Fibroblast of lung (primary cell): ENCODE results near the gene FRMD6. TPM values are rescaled to one million over a fixed set of nuclear protein-coding genes. Genes with fewer than 3 reads are reported as not detected.

Experiments
- DNase-seq, 2 donors: peaks; one replicate each; pipeline versions ENCODE4 v3.0.0 to v3.0.0-alpha.2; 2010; ENCODE audit warnings: low read depth in 2 of 2
- H2AFZ ChIP-seq: 2 replicates; pipeline ENCODE4 v1.5.1; 2012; ENCODE audit warnings: low read length, control low read depth, inconsistent platforms
- H3K27ac ChIP-seq: 2 replicates; pipeline ENCODE4 v1.5.1; 2011; ENCODE audit warnings: low read length, control low read depth; ENCODE audit not compliant: insufficient read depth
- H3K27me3 ChIP-seq: 2 replicates; pipeline ENCODE4 v1.5.1; 2011; ENCODE audit warnings: mild to moderate bottlenecking, low read length; ENCODE audit not compliant: control insufficient read depth, insufficient read depth
- H3K36me3 ChIP-seq: 2 replicates; pipeline ENCODE4 v1.5.1; 2011; ENCODE audit warnings: low read length; ENCODE audit not compliant: control insufficient read depth, insufficient read depth
- H3K4me1 ChIP-seq: 2 replicates; pipeline ENCODE4 v1.5.1; 2011; ENCODE audit warnings: low read length; ENCODE audit not compliant: control insufficient read depth, insufficient read depth; ENCODE audit errors: extremely low read depth
- H3K4me2 ChIP-seq: 2 replicates; pipeline ENCODE4 v1.5.1; 2011; ENCODE audit warnings: low read length, control low read depth; ENCODE audit not compliant: insufficient read depth; ENCODE audit errors: extremely low read depth
- H3K4me3 ChIP-seq, 4 experiments: fragments of 200-600 bp in 1 of 4; sonication (generic) in 1 of 4; replicated peaks in 1 of 4; 2 replicates each; pipeline ENCODE4 v1.5.1; 2011 to 2016; ENCODE audit warnings: low read length in 4 of 4, low read depth in 3 of 4, mild to moderate bottlenecking in 3 of 4, control low read depth in 2 of 4, inconsistent platforms in 1 of 4, mixed read lengths in 1 of 4; ENCODE audit not compliant: insufficient read depth in 1 of 4; ENCODE audit errors: control extremely low read depth in 1 of 4
- H3K79me2 ChIP-seq: 2 replicates; pipeline ENCODE4 v1.5.1; 2012; ENCODE audit warnings: mild to moderate bottlenecking, low read length, inconsistent platforms; ENCODE audit not compliant: control insufficient read depth, insufficient read depth
- H3K9ac ChIP-seq: 2 replicates; pipeline ENCODE4 v1.5.1; 2011; ENCODE audit warnings: mild to moderate bottlenecking, low read length, control low read depth; ENCODE audit not compliant: insufficient read depth
- H3K9me3 ChIP-seq: 2 replicates; pipeline ENCODE4 v1.5.1; 2012; ENCODE audit warnings: low read depth, low read length; ENCODE audit not compliant: control insufficient read depth, insufficient read depth
- H4K20me1 ChIP-seq: 2 replicates; pipeline ENCODE4 v1.5.1; 2011; ENCODE audit warnings: low read length; ENCODE audit not compliant: control insufficient read depth, insufficient read depth; ENCODE audit errors: extremely low read depth
- EZH2 ChIP-seq: IDR thresholded peaks from 2 replicates; pipeline ENCODE4 v1.5.1; 2012; ENCODE audit warnings: low read length, control low read depth, mild to moderate bottlenecking; ENCODE audit errors: missing control alignments
- polyA plus RNA-seq, 2 donors: library from polyadenylated mRNA; depleted of rRNA in 1 of 2; stranded (reverse) in 1 of 2; unstranded in 1 of 2; fragments of >200 nt; gene quantifications; 2 replicates each; pipeline ENCODE4 v1.2.1, GENCODE V29; 2011 to 2012; ENCODE audit warnings: missing spikeins in 1 of 2
- total RNA-seq: library from RNA; depleted of rRNA; stranded (reverse); fragments of >200 nt; gene quantifications from 2 replicates; pipeline ENCODE4 v1.2.1, GENCODE V29; 2014
- TF ChIP-seq, protein P1 (sequence below), 2 donors: IDR thresholded peaks in 1 of 2; conservative IDR thresholded peaks in 1 of 2; 1 replicate in 1 of 2; 2 replicates in 1 of 2; pipeline ENCODE4 v1.5.1; 2011 to 2012; ENCODE audit warnings: low read length in 2 of 2, control low read depth in 1 of 2, inconsistent platforms in 1 of 2, low read depth in 1 of 2, mild to moderate bottlenecking in 1 of 2

Gene FRMD6
- total and polyA plus RNA-seq, 2 donors (not counting 1 experiment from before 2014, with no cell fraction given) = 200 to 222 TPM

DNA sequence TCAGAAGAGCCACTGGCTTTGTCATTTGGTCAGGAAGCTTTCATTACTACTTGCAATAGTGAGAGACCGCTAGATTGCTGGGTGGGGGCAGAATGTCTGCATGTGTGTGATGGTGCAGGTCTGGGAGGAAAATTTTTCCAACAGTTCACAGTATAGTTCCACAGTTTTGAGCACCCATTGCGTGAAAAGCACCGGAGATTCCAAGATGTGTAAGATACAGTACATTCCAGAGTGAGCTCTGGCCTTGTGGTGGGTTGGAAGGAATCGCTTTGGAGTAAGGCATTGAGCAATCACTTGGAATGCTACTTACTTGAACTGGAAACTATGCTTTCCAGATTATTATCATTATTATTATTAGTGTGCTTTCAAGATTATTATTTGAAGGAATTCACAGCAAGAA is 47.6 kb upstream of the FRMD6 start:
- TF ChIP-seq, protein P1, sequence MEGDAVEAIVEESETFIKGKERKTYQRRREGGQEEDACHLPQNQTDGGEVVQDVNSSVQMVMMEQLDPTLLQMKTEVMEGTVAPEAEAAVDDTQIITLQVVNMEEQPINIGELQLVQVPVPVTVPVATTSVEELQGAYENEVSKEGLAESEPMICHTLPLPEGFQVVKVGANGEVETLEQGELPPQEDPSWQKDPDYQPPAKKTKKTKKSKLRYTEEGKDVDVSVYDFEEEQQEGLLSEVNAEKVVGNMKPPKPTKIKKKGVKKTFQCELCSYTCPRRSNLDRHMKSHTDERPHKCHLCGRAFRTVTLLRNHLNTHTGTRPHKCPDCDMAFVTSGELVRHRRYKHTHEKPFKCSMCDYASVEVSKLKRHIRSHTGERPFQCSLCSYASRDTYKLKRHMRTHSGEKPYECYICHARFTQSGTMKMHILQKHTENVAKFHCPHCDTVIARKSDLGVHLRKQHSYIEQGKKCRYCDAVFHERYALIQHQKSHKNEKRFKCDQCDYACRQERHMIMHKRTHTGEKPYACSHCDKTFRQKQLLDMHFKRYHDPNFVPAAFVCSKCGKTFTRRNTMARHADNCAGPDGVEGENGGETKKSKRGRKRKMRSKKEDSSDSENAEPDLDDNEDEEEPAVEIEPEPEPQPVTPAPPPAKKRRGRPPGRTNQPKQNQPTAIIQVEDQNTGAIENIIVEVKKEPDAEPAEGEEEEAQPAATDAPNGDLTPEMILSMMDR (conservative IDR thresholded peaks at IDR 0.05 in 1 of 2, IDR thresholded peaks at IDR 0.05 in 1 of 2; ENCODE audit: low read depth in 1 of 2, low read length in 2 of 2) = no peak
- TF ChIP-seq EZH2 = no peak
- H3K27ac ChIP-seq = peak overlapping the region; percentile 48
- H3K27me3 ChIP-seq = no peaks in the 10 kb centered on the region
- no peak overlapping the region for H3K4me3 ChIP-seq
- no peak overlapping the region for H3K9ac ChIP-seq
- peak; percentile 76 to 96 for DNase-seq
- peaks cover 21% of the 10 kb centered on the region for H3K4me1 ChIP-seq
- no peak overlapping the region for H2AFZ ChIP-seq
- no peaks in the 10 kb centered on the region for H3K79me2 ChIP-seq
- no peaks in the 10 kb centered on the region for H4K20me1 ChIP-seq
- no peaks in the 10 kb centered on the region for H3K36me3 ChIP-seq
- H3K4me2 ChIP-seq = peak overlapping the region; percentile 26
- no peaks in the 10 kb centered on the region for H3K9me3 ChIP-seq

DNA sequence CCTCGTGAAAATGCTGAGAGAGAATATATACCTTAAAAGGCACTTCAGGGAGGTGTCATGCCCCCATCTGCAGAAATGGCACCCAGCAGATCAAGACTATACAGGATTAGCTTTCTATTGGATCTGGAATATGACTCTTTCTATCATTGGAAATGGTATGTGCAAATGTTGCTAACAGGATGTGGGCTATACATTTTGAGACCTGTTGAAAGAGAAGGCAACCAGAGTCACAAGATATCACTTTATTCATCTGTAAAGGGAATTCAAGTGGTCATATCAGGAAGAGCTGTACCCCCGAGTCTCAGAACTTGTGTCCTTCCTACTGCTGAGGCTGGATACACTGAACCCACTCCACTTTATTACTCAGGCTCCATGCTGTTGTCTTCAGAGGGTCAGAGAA is 46.1 kb upstream of the FRMD6 start:
- Histone ChIP-seq H3K36me3 (no peaks in the 10 kb centered on the region), H3K4me1 (peaks cover 24% of the 10 kb centered on the region), H3K9ac (no peak overlapping the region), H2AFZ (no peak overlapping the region), H3K4me2 (no peak overlapping the region), H3K27ac (no peak overlapping the region), H4K20me1 (no peaks in the 10 kb centered on the region), H3K79me2 (no peaks in the 10 kb centered on the region), H3K27me3 (no peaks in the 10 kb centered on the region), H3K4me3 (no peak overlapping the region), H3K9me3 (no peaks in the 10 kb centered on the region)
- TF ChIP-seq, protein P1 (conservative IDR thresholded peaks at IDR 0.05 in 1 of 2, IDR thresholded peaks at IDR 0.05 in 1 of 2; ENCODE audit: low read depth in 1 of 2, low read length in 2 of 2) = no peak
- no peak for TF ChIP-seq EZH2
- no peak for DNase-seq

DNA sequence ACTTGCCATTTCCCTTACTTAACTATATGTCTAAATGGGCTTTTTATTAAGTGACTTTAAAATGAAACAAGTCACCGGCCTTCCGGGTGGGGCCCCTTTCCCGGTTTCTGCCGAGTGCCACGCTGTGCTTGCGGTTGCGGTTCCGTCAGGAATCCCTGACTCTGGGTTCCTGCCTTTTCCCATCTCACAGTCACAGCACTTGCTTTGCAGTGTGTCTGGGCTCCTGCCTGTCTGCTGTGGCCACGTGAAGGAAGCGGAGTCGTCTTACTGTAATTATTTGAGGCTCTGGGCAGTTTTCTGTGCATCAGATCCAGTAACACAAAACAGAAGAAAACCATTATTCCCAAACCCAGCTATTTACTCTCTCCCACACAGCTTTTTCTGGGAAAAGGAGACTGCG is 44.0 kb upstream of the FRMD6 start:
- Histone ChIP-seq H3K27ac (peak overlapping the region; percentile 56), H3K9ac (peak overlapping the region; percentile 35), H4K20me1 (no peaks in the 10 kb centered on the region), H2AFZ (peak overlapping the region; percentile 12), H3K4me1 (peaks cover 17% of the 10 kb centered on the region), H3K79me2 (no peaks in the 10 kb centered on the region), H3K27me3 (no peaks in the 10 kb centered on the region), H3K4me2 (peak overlapping the region; percentile 44), H3K9me3 (no peaks in the 10 kb centered on the region), H3K4me3 (peak overlapping the region in 1 of 4 experiments; percentile 25), H3K36me3 (no peaks in the 10 kb centered on the region)
- peak; percentile 33 to 66 for DNase-seq
- TF ChIP-seq EZH2 = no peak
